ENCODE measurements around the gene PA2G4. TPM values are rescaled to one million over a fixed set of nuclear protein-coding genes. Genes with fewer than 3 reads are reported as not detected.

Gene PA2G4
- total RNA-seq, 1 donor = 115 TPM

- TF ChIP-seq, protein P1, sequence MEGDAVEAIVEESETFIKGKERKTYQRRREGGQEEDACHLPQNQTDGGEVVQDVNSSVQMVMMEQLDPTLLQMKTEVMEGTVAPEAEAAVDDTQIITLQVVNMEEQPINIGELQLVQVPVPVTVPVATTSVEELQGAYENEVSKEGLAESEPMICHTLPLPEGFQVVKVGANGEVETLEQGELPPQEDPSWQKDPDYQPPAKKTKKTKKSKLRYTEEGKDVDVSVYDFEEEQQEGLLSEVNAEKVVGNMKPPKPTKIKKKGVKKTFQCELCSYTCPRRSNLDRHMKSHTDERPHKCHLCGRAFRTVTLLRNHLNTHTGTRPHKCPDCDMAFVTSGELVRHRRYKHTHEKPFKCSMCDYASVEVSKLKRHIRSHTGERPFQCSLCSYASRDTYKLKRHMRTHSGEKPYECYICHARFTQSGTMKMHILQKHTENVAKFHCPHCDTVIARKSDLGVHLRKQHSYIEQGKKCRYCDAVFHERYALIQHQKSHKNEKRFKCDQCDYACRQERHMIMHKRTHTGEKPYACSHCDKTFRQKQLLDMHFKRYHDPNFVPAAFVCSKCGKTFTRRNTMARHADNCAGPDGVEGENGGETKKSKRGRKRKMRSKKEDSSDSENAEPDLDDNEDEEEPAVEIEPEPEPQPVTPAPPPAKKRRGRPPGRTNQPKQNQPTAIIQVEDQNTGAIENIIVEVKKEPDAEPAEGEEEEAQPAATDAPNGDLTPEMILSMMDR (IDR thresholded peaks at IDR 0.05; ENCODE audit: extremely low read depth, low read depth, low read length) = no peak
- no peak overlapping the region for H3K4me3 ChIP-seq (ENCODE audit: insufficient read depth, low read length)
- no peaks in the 10 kb centered on the region for H3K9me3 ChIP-seq (ENCODE audit: low read depth, low read length)
- H3K27me3 ChIP-seq (ENCODE audit: insufficient read depth, low read length) = peaks cover 17% of the 10 kb centered on the region
- no peak overlapping the region for H3K4me2 ChIP-seq (ENCODE audit: insufficient read depth, low read length)
- DNase-seq (ENCODE audit: insufficient read length, low spot score, missing footprints) = no peak
- no peaks in the 10 kb centered on the region for H3K4me1 ChIP-seq (ENCODE audit: insufficient read depth, low read length)
- H3K27ac ChIP-seq (ENCODE audit: low read depth, low read length) = no peak overlapping the region
- H2AFZ ChIP-seq (ENCODE audit: low read length) = no peak overlapping the region
- H3K79me2 ChIP-seq (ENCODE audit: insufficient read depth, low read length) = no peaks in the 10 kb centered on the region
- H4K20me1 ChIP-seq (ENCODE audit: insufficient read depth, low read length) = no peaks in the 10 kb centered on the region
- H3K36me3 ChIP-seq (ENCODE audit: insufficient read depth, low read length) = no peaks in the 10 kb centered on the region
These were observed 18.3 kb upstream of the PA2G4 start for GRCh38 chr12:56086096-56086495.

DNA sequence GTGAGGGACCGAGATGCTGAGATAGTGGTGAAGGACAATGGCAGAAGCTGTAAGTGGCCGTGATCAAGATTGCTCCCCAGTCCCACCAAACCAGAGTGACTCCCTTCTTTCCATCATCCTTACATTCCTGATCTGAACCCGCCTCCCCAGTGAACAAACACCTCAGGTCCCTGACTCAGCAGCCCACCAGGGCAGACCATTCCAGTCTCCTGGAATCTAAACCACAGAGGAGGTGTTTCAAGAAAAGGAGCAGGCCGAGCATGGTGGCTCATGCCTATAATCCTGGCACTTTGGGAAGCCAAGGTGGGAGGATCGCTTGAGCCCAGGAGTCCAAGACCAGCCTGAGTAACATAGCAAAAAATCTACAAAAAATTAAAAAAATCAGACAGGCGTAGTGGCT is 17.8 kb upstream of the PA2G4 start:
- Histone ChIP-seq H3K4me3 (ENCODE audit: insufficient read depth, low read length) (no peak overlapping the region), H3K27ac (ENCODE audit: low read depth, low read length) (no peak overlapping the region), H3K4me1 (ENCODE audit: insufficient read depth, low read length) (no peaks in the 10 kb centered on the region), H4K20me1 (ENCODE audit: insufficient read depth, low read length) (no peaks in the 10 kb centered on the region), H3K36me3 (ENCODE audit: insufficient read depth, low read length) (no peaks in the 10 kb centered on the region), H3K27me3 (ENCODE audit: insufficient read depth, low read length) (peaks cover 11% of the 10 kb centered on the region), H3K79me2 (ENCODE audit: insufficient read depth, low read length) (no peaks in the 10 kb centered on the region), H2AFZ (ENCODE audit: low read length) (no peak overlapping the region), H3K9me3 (ENCODE audit: low read depth, low read length) (no peaks in the 10 kb centered on the region), H3K4me2 (ENCODE audit: insufficient read depth, low read length) (no peak overlapping the region)
- no peak for DNase-seq (ENCODE audit: insufficient read length, low spot score, missing footprints)
- TF ChIP-seq, protein P1 (IDR thresholded peaks at IDR 0.05; ENCODE audit: extremely low read depth, low read depth, low read length) = no peak

GRCh38 chr12:56087220-56087619 is 17.1 kb upstream of the PA2G4 start:
- H3K79me2 ChIP-seq (ENCODE audit: insufficient read depth, low read length) = no peaks in the 10 kb centered on the region
- peak; percentile 65 for DNase-seq (ENCODE audit: insufficient read length, low spot score, missing footprints)
- H3K4me2 ChIP-seq (ENCODE audit: insufficient read depth, low read length) = no peak overlapping the region
- no peak overlapping the region for H3K27ac ChIP-seq (ENCODE audit: low read depth, low read length)
- no peaks in the 10 kb centered on the region for H3K4me1 ChIP-seq (ENCODE audit: insufficient read depth, low read length)
- TF ChIP-seq, protein P1 (IDR thresholded peaks at IDR 0.05; ENCODE audit: extremely low read depth, low read depth, low read length) = no peak
- no peak overlapping the region for H2AFZ ChIP-seq (ENCODE audit: low read length)
- H3K4me3 ChIP-seq (ENCODE audit: insufficient read depth, low read length) = no peak overlapping the region
- no peaks in the 10 kb centered on the region for H3K9me3 ChIP-seq (ENCODE audit: low read depth, low read length)
- H4K20me1 ChIP-seq (ENCODE audit: insufficient read depth, low read length) = no peaks in the 10 kb centered on the region
- no peaks in the 10 kb centered on the region for H3K36me3 ChIP-seq (ENCODE audit: insufficient read depth, low read length)
- peaks cover 11% of the 10 kb centered on the region for H3K27me3 ChIP-seq (ENCODE audit: insufficient read depth, low read length)

DNA sequence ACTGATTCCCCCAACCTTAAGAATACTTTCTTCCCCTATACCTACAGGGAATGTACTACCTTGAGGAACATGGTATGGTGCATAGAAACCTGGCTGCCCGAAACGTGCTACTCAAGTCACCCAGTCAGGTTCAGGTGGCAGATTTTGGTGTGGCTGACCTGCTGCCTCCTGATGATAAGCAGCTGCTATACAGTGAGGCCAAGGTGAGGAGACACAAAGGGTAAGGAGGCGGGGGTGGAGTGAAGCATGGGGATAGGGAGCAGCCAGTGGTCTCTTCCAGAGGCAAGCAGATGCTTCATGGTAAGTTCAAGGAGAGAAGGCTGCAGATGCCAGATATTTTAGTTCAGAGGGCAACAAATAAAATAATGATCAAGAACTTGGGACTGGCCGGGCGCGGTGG is 6.6 kb upstream of the PA2G4 start:
- Histone ChIP-seq H3K27me3 (ENCODE audit: insufficient read depth, low read length) (peaks cover 20% of the 10 kb centered on the region), H3K4me2 (ENCODE audit: insufficient read depth, low read length) (no peak overlapping the region), H3K4me1 (ENCODE audit: insufficient read depth, low read length) (no peaks in the 10 kb centered on the region), H2AFZ (ENCODE audit: low read length) (no peak overlapping the region), H3K79me2 (ENCODE audit: insufficient read depth, low read length) (no peaks in the 10 kb centered on the region), H4K20me1 (ENCODE audit: insufficient read depth, low read length) (no peaks in the 10 kb centered on the region), H3K36me3 (ENCODE audit: insufficient read depth, low read length) (no peaks in the 10 kb centered on the region), H3K4me3 (ENCODE audit: insufficient read depth, low read length) (no peak overlapping the region), H3K9me3 (ENCODE audit: low read depth, low read length) (no peaks in the 10 kb centered on the region), H3K27ac (ENCODE audit: low read depth, low read length) (no peak overlapping the region)
- TF ChIP-seq, protein P1 (IDR thresholded peaks at IDR 0.05; ENCODE audit: extremely low read depth, low read depth, low read length) = no peak
- DNase-seq (ENCODE audit: insufficient read length, low spot score, missing footprints) = no peak

Data from osteoblast (primary cell).